Lung (tissue), 12 donors: ENCODE measurements around the gene MAN1A1. TPM values are rescaled to one million over a fixed set of nuclear protein-coding genes. Genes with fewer than 3 reads are reported as not detected.

ENCODE experiments used
- ATAC-seq: fragments of 200-7000 bp; cut with Tn5 transposase; one replicate; pipeline ENCODE4 v1.9.1; 2020; ENCODE audit warnings: moderate number of reproducible peaks; ENCODE audit not compliant: insufficient read depth, low FRiP score
- DNase-seq, 3 donors: peaks; one replicate each; pipeline ENCODE4 v3.0.0-alpha.2; 2013 to 2017
- H3K27ac ChIP-seq, 2 donors: one replicate each; pipeline ENCODE4 v1.5.1; 2013; ENCODE audit warnings: mild to moderate bottlenecking in 2 of 2, moderate library complexity in 2 of 2, control low read depth in 1 of 2, inconsistent platforms in 1 of 2, low read depth in 1 of 2, low read length in 1 of 2
- H3K27me3 ChIP-seq, 3 donors: one replicate each; pipeline ENCODE4 v1.5.1; 2013; ENCODE audit warnings: low read length in 2 of 3; ENCODE audit not compliant: control insufficient read depth in 3 of 3, insufficient read depth in 3 of 3
- H3K36me3 ChIP-seq, 4 donors: one replicate each; pipeline ENCODE4 v1.5.1; 2013; ENCODE audit warnings: low read length in 4 of 4, mild to moderate bottlenecking in 1 of 4, moderate library complexity in 1 of 4; ENCODE audit not compliant: control insufficient read depth in 4 of 4, insufficient read depth in 4 of 4
- H3K4me1 ChIP-seq, 5 donors: one replicate each; pipeline ENCODE4 v1.5.1; 2013; ENCODE audit warnings: low read length in 5 of 5, mild to moderate bottlenecking in 2 of 5, moderate library complexity in 1 of 5; ENCODE audit not compliant: control insufficient read depth in 5 of 5, insufficient read depth in 5 of 5
- H3K4me3 ChIP-seq: one replicate; pipeline ENCODE4 v1.5.1; 2013; ENCODE audit warnings: mild to moderate bottlenecking, control low read depth, moderate library complexity
- H3K9ac ChIP-seq, 2 donors: one replicate each; pipeline ENCODE4 v1.5.1; 2013; ENCODE audit warnings: low read length in 2 of 2, control low read depth in 1 of 2; ENCODE audit not compliant: insufficient read depth in 1 of 2
- H3K9me3 ChIP-seq, 4 donors: one replicate each; pipeline ENCODE4 v1.5.1; 2013; ENCODE audit warnings: low read length in 3 of 4, mild to moderate bottlenecking in 1 of 4, moderate library complexity in 1 of 4; ENCODE audit not compliant: control insufficient read depth in 4 of 4, insufficient read depth in 3 of 4
- WGBS, 2 donors: extraction: QIAGEN DNeasy Blood & Tissue Kit; methylation state at CpG; one replicate each; pipeline ENCODE4 v1.1.7; 2013; 5-methylcytosine and 5-hydroxymethylcytosine counted together
- polyA plus RNA-seq, 2 donors: library from polyadenylated mRNA; stranded (reverse); fragments of 200-250 nt; gene quantifications; one replicate each; pipeline ENCODE4 v1.2.1, GENCODE V29; 2013
- total RNA-seq, 2 donors: library from RNA; depleted of rRNA in 1 of 2; stranded (reverse); fragments of >200 nt in 1 of 2; gene quantifications; one replicate each; pipeline ENCODE4 v1.2.1, GENCODE V29; 2014 to 2021
- TF ChIP-seq, protein P1 (sequence below): IDR thresholded peaks from 2 replicates; pipeline ENCODE4 v1.5.1; 2012; ENCODE audit warnings: mild to moderate bottlenecking; ENCODE audit errors: control extremely low read depth, extremely low read depth
- donor health status: control.
- donor health status: control.
- donor health status: Bipolar disorder and iron deficiency.
- donor health status: healthy.
- donor health status: DM: yes; HTN: yes; CAD: no.

MAN1A1 gene
- total and polyA plus RNA-seq, 4 donors, result 13.9 to 71.0 (median 48.2) TPM

GRCh38 chr6:119343573-119344146 lies 5.9 kb downstream of the MAN1A1 start:
- H3K27me3 ChIP-seq, result no peaks in the 10 kb centered on the region
- ATAC-seq (no peak), DNase-seq (no peak)
- H3K4me3 ChIP-seq, result no peak overlapping the region
- peaks cover 0 to 2% (median 0%) of the 10 kb centered on the region in 4 donors for H3K36me3 ChIP-seq
- 85 to 89% methylated on average over 5 of the region's 5 CpGs for WGBS, 2 donors
- H3K9ac ChIP-seq, result no peak overlapping the region
- peaks cover 9 to 25% (median 9%) of the 10 kb centered on the region in 5 donors for H3K4me1 ChIP-seq
- no peaks in the 10 kb centered on the region for H3K9me3 ChIP-seq
- H3K27ac ChIP-seq, result no peak overlapping the region
- TF ChIP-seq, protein P1, sequence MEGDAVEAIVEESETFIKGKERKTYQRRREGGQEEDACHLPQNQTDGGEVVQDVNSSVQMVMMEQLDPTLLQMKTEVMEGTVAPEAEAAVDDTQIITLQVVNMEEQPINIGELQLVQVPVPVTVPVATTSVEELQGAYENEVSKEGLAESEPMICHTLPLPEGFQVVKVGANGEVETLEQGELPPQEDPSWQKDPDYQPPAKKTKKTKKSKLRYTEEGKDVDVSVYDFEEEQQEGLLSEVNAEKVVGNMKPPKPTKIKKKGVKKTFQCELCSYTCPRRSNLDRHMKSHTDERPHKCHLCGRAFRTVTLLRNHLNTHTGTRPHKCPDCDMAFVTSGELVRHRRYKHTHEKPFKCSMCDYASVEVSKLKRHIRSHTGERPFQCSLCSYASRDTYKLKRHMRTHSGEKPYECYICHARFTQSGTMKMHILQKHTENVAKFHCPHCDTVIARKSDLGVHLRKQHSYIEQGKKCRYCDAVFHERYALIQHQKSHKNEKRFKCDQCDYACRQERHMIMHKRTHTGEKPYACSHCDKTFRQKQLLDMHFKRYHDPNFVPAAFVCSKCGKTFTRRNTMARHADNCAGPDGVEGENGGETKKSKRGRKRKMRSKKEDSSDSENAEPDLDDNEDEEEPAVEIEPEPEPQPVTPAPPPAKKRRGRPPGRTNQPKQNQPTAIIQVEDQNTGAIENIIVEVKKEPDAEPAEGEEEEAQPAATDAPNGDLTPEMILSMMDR, result no peak

DNA sequence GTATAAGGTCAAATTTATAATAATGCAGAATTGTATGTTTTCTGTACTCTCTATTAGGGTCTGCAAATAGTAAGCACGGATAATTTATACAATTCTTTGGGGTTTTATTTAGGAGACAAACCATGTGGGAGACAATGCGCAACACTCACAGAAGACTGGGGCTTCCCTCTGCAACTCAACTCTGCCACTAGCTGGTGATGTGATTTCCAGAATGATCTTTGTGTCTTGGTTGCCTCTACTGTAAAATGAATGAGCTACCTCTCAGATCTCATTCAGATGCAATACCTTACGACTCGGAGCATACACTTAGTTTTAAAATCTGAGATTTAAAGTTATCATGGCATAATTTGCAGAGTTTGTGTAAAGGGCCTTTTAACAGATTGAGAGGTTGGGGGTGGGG lies 6.4 kb downstream of the MAN1A1 start:
- H3K27me3 ChIP-seq, result no peaks in the 10 kb centered on the region
- TF ChIP-seq, protein P1, result no peak
- H3K9me3 ChIP-seq, result no peaks in the 10 kb centered on the region
- peaks cover 9 to 25% (median 9%) of the 10 kb centered on the region in 5 donors for H3K4me1 ChIP-seq
- WGBS, 2 donors, result 85 to 90% methylated on average over 4 of the region's 4 CpGs
- peaks cover 0 to 2% (median 0%) of the 10 kb centered on the region in 4 donors for H3K36me3 ChIP-seq
- no peak overlapping the region for H3K4me3 ChIP-seq
- no peak overlapping the region for H3K9ac ChIP-seq
- ATAC-seq, result no peak
- DNase-seq, result peak in 1 of 3 donors; percentile 40
- no peak overlapping the region for H3K27ac ChIP-seq

GRCh38 chr6:119342430-119342829 lies 7.1 kb downstream of the MAN1A1 start:
- Histone ChIP-seq H3K4me1 (peaks cover 9 to 18% (median 9%) of the 10 kb centered on the region in 5 donors), H3K27me3 (no peaks in the 10 kb centered on the region)
- ATAC-seq, result no peak

More at GRCh38 chr6:119342430-119342829, 7.1 kb downstream of the MAN1A1 start:
- H3K36me3 ChIP-seq, result peaks cover 0 to 2% (median 0%) of the 10 kb centered on the region in 4 donors
- H3K4me3 ChIP-seq, result no peak overlapping the region
- H3K9ac ChIP-seq, result no peak overlapping the region
- H3K9me3 ChIP-seq, result no peaks in the 10 kb centered on the region
- TF ChIP-seq, protein P1, result no peak
- no peak for DNase-seq
- no peak overlapping the region for H3K27ac ChIP-seq
- 59 to 78% methylated on average over 3 of the region's 3 CpGs for whole genome bisulfite sequencing, 2 donors
